Vagina (tissue), 2 donors: Measurements from ENCODE around the gene TLNRD1. TPM values are rescaled to one million over a fixed set of nuclear protein-coding genes. Genes with fewer than 3 reads are reported as not detected.

Experiments
- DNase-seq, 2 donors: peaks; one replicate each; pipeline ENCODE4 v3.0.0-alpha.2; 2017; ENCODE audit errors: extremely low spot score in 2 of 2
- H3K27ac ChIP-seq: fragments of 200-600 bp; sonication (generic); one replicate; pipeline ENCODE4 v1.5.1; 2019
- H3K27me3 ChIP-seq: fragments of 200-600 bp; sonication (generic); one replicate; pipeline ENCODE4 v1.5.1; 2019
- H3K36me3 ChIP-seq, 2 donors: fragments of 200-600 bp; sonication (generic); one replicate each; pipeline ENCODE4 v1.5.1; 2017 to 2019
- H3K4me1 ChIP-seq: fragments of 200-600 bp; sonication (generic); one replicate; pipeline ENCODE4 v1.5.1; 2019
- H3K4me3 ChIP-seq, 2 donors: fragments of 200-600 bp; sonication (generic); 1 replicate in 1 of 2; 2 replicates in 1 of 2; pipeline ENCODE4 v1.5.1; 2016 to 2019
- H3K9me3 ChIP-seq: fragments of 200-600 bp; sonication (generic); one replicate; pipeline ENCODE4 v1.5.1; 2019
- CTCF ChIP-seq, 3 experiments: fragments of 450-650 bp in 2 of 3; fragments of 200-600 bp in 1 of 3; sonication (generic) in 1 of 3; IDR thresholded peaks; one replicate each; pipeline ENCODE4 v1.5.1; 2017 to 2019; ENCODE audit warnings: antibody characterized with exemption in 3 of 3, mild to moderate bottlenecking in 2 of 3, moderate library complexity in 2 of 3
- POLR2A ChIP-seq, 2 donors: fragments of 450-650 bp; IDR thresholded peaks; one replicate each; pipeline ENCODE4 v1.6.1; 2017; ENCODE audit warnings: antibody characterized with exemption in 2 of 2, mild to moderate bottlenecking in 2 of 2, moderate library complexity in 2 of 2
- POLR2AphosphoS5 ChIP-seq, 2 donors: sonication (generic); formaldehyde crosslinking; IDR thresholded peaks; one replicate each; pipeline ENCODE4 v1.9.0; 2017; ENCODE audit warnings: antibody characterized with exemption in 2 of 2, mild to moderate bottlenecking in 2 of 2, low read depth in 1 of 2; ENCODE audit not compliant: insufficient read depth in 1 of 2
- intact Hi-C: fragments of 100-400 bp; cut with DNase I; formaldehyde crosslinking; loops from one replicate; pipeline ENCODE4 v1.15.1; 2023
- total RNA-seq: library from RNA; depleted of rRNA; stranded (reverse); fragments of >200 nt; gene quantifications from one replicate; pipeline ENCODE4 v1.2.3, GENCODE V29; 2016

TLNRD1 gene
- total RNA-seq, 1 donor from 2014 or later = 28.0 TPM

GRCh38 chr15:81000144-81000623 lies 539 bp upstream of the TLNRD1 start:
- TF ChIP-seq POLR2A (IDR thresholded peaks at IDR 0.05) (no peak), CTCF (IDR thresholded peaks at IDR 0.05) (no peak), POLR2AphosphoS5 (IDR thresholded peaks at IDR 0.05; ENCODE audit: insufficient read depth in 1 of 2, low read depth in 1 of 2) (no peak)
- intact Hi-C loops = no loop called here
- peak overlapping the region; percentile 97 for H3K27ac ChIP-seq
- no peaks in the 10 kb centered on the region for H3K27me3 ChIP-seq
- H3K4me1 ChIP-seq = peaks cover 40% of the 10 kb centered on the region
- peaks cover 0 to 17% of the 10 kb centered on the region in 2 donors for H3K36me3 ChIP-seq
- no peaks in the 10 kb centered on the region for H3K9me3 ChIP-seq
- DNase-seq = no peak
- peak overlapping the region; percentile 82 to 96 for H3K4me3 ChIP-seq

DNA sequence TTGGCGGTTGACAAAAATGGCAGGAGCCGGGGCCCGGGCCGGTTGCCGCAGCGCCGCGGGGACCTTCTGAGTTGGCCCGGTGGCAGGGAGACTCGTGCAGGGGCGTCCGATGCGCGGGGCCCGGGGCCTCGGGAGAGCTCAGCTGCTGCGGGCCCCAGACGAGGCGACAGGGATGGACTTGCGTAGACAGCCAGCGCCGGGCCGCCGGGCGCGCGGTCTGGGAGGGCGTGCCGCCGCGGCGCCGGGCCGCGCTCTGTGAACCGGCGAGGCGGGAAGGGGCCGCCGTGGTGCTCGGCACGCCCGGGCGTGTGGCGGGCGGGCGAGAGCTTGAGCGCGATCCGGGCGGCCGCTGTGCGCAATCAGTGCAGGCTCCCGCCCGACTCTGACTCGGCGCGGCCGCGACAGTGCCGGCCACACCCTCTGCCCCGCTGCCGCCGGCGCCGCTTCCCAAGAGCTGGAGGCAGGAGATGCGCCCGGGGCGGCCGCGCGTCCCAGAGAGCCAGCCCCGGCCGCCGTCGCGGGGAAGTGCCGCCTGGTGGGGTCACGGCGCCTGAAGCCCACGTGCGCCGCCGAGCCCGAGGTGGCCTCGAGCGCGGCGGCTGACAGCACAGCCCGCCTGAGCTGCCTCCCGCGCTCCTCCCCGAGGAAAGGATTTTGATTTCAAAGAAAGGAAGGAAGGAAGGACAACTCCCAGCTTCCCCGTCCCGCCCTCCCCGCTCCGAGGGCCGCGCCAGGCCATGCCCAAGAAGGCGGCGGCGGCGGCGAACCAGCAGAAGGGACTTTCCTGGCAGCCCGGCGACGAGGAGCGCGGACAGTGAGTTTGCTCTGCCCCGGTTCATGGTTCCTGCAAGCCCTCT lies 657 bp downstream of the TLNRD1 start:
- no peak for DNase-seq
- no peaks in the 10 kb centered on the region for H3K27me3 ChIP-seq
- H3K4me1 ChIP-seq = peaks cover 51% of the 10 kb centered on the region
- TF ChIP-seq CTCF (IDR thresholded peaks at IDR 0.05) (no peak), POLR2A (IDR thresholded peaks at IDR 0.05) (no peak), POLR2AphosphoS5 (IDR thresholded peaks at IDR 0.05; ENCODE audit: insufficient read depth in 1 of 2, low read depth in 1 of 2) (peak in 1 of 2 donors; percentile 58)
- H3K9me3 ChIP-seq = no peaks in the 10 kb centered on the region
- peak overlapping the region; percentile 97 for H3K27ac ChIP-seq
- peak overlapping the region; percentile 82 to 96 for H3K4me3 ChIP-seq
- peaks cover 0 to 17% of the 10 kb centered on the region in 2 donors for H3K36me3 ChIP-seq
- intact Hi-C loops = no loop called here

GRCh38 chr15:81002009-81002330 lies 1.2 kb downstream of the TLNRD1 start:
- Histone ChIP-seq H3K4me3 (peak overlapping the region; percentile 82 to 96), H3K27ac (peak overlapping the region; percentile 97), H3K9me3 (no peaks in the 10 kb centered on the region), H3K27me3 (no peaks in the 10 kb centered on the region), H3K36me3 (peaks cover 0 to 17% of the 10 kb centered on the region in 2 donors), H3K4me1 (peaks cover 51% of the 10 kb centered on the region)
- TF ChIP-seq POLR2AphosphoS5 (IDR thresholded peaks at IDR 0.05; ENCODE audit: insufficient read depth in 1 of 2, low read depth in 1 of 2) (no peak), CTCF (IDR thresholded peaks at IDR 0.05) (no peak), POLR2A (IDR thresholded peaks at IDR 0.05) (no peak)
- intact Hi-C loops = no loop called here
- no peak for DNase-seq

GRCh38 chr15:81002331-81003096 lies 1.8 kb downstream of the TLNRD1 start:
- no peak for DNase-seq
- peak overlapping the region; percentile 97 for H3K27ac ChIP-seq
- no peaks in the 10 kb centered on the region for H3K27me3 ChIP-seq
- intact Hi-C loops = no loop called here
- H3K4me1 ChIP-seq = peaks cover 51% of the 10 kb centered on the region
- TF ChIP-seq POLR2A (IDR thresholded peaks at IDR 0.05) (no peak), POLR2AphosphoS5 (IDR thresholded peaks at IDR 0.05; ENCODE audit: insufficient read depth in 1 of 2, low read depth in 1 of 2) (no peak), CTCF (IDR thresholded peaks at IDR 0.05) (no peak)
- H3K9me3 ChIP-seq = no peaks in the 10 kb centered on the region
- peak overlapping the region; percentile 82 to 96 for H3K4me3 ChIP-seq
- H3K36me3 ChIP-seq = peaks cover 0 to 17% of the 10 kb centered on the region in 2 donors
